Coronary artery (tissue), 2 donors: ENCODE data around the gene BORCS6.

Experiments
- DNase-seq: peaks from one replicate; pipeline ENCODE4 v3.0.0-alpha.2; 2017; ENCODE audit warnings: low spot score
- H3K27ac ChIP-seq, 2 donors: fragments of 200-600 bp; sonication (generic); one replicate each; pipeline ENCODE4 v1.5.1; 2016 to 2019
- H3K4me3 ChIP-seq: fragments of 200-600 bp; sonication (generic); 2 replicates; pipeline ENCODE4 v1.5.1; 2016; ENCODE audit warnings: mild to moderate bottlenecking, moderate library complexity
- CTCF ChIP-seq: fragments of 200-600 bp; sonication (generic); IDR thresholded peaks from one replicate; pipeline ENCODE4 v1.5.1; 2019; ENCODE audit warnings: antibody characterized with exemption

BORCS6 gene

GRCh38 chr17:8227238-8227581, 37.2 kb upstream of the BORCS6 start:
- peak overlapping the region; percentile 29 for H3K4me3 ChIP-seq
- DNase-seq: no peak
- peak overlapping the region in 1 of 2 donors; percentile 75 for H3K27ac ChIP-seq
- TF ChIP-seq CTCF: no peak

- Histone ChIP-seq H3K27ac (peak overlapping the region; percentile 57 to 75), H3K4me3 (peak overlapping the region; percentile 29)
- TF ChIP-seq CTCF: no peak
- DNase-seq: peak; percentile 88
These were observed 36.7 kb upstream of the BORCS6 start for GRCh38 chr17:8226536-8227237.

GRCh38 chr17:8225813-8226535, 36.0 kb upstream of the BORCS6 start:
- no peak for TF ChIP-seq CTCF
- Histone ChIP-seq H3K4me3 (peak overlapping the region; percentile 29), H3K27ac (peak overlapping the region; percentile 57 to 75)
- no peak for DNase-seq

- DNase-seq: no peak
- TF ChIP-seq CTCF: no peak
- no peak overlapping the region for H3K27ac ChIP-seq
- no peak overlapping the region for H3K4me3 ChIP-seq
These were observed 35.2 kb upstream of the BORCS6 start for GRCh38 chr17:8224891-8225812.

GRCh38 chr17:8223356-8224126, 33.6 kb upstream of the BORCS6 start:
- no peak for DNase-seq
- Histone ChIP-seq H3K4me3 (peak overlapping the region; percentile 76), H3K27ac (peak overlapping the region; percentile 86 to 94)
- no peak for TF ChIP-seq CTCF

- no peak for TF ChIP-seq CTCF
- peak; percentile 98 for DNase-seq
- Histone ChIP-seq H3K27ac (peak overlapping the region; percentile 86 to 94), H3K4me3 (peak overlapping the region; percentile 76)
These were observed 32.8 kb upstream of the BORCS6 start for GRCh38 chr17:8222630-8223355.
